Measurements from ENCODE around the gene ACIN1. TPM values are rescaled to one million over a fixed set of nuclear protein-coding genes. Genes with fewer than 3 reads are reported as not detected.

The ACIN1 gene
- total RNA-seq, 2 experiments from 2014 or later = 282 to 288 TPM

GRCh38 chr14:23068789-23069412 lies 26.0 kb downstream of the ACIN1 start:
- peak overlapping the region; percentile 63 for H3K27ac Mint-ChIP-seq
- peaks cover 49% of the 10 kb centered on the region for H3K4me1 Mint-ChIP-seq (ENCODE audit: low read depth)
- intact Hi-C loops (cut with DNase I, micrococcal nuclease) = loop anchor here in 1 of 2 experiments (1.0 kb wide), 2 partner anchors 40 to 118 kb away; no protein-coding TSS in a partner anchor
- ChIA-PET POLR2A (interaction anchor here (1.0 to 2.0 kb wide), 9 partner anchors 11 to 311 kb away, joined by 3 to 22 read pairs (median 5); partner anchors contain the start of genes ACIN1, C14orf119, CDH24 and PABPN1), CTCF (interaction anchor here (0.6 to 2.0 kb wide), 51 partner anchors 9 to 502 kb away, joined by 3 to 27 read pairs (median 4); partner anchors contain the start of genes ACIN1, AJUBA, C14orf119 and HAUS4)
- H3K27me3 Mint-ChIP-seq = no peaks in the 10 kb centered on the region
- no peak overlapping the region for H3K4me3 ChIP-seq (ENCODE audit: low read length)
- DNase-seq (peak; percentile 54 to 90 (median 65)), ATAC-seq (ENCODE audit: poor library complexity) (peak; percentile 73)
- H3K27me3 ChIP-seq (ENCODE audit: control insufficient read depth in 1 of 2, insufficient read depth in 2 of 2, low read length in 2 of 2) = no peaks in the 10 kb centered on the region
- peaks cover 69% of the 10 kb centered on the region for H3K36me3 ChIP-seq (ENCODE audit: insufficient read depth, low read length)
- no peak overlapping the region for H3K27ac ChIP-seq (ENCODE audit: low read depth in 1 of 2, low read length in 2 of 2)
- peaks cover 67% of the 10 kb centered on the region for H3K36me3 Mint-ChIP-seq (ENCODE audit: low read depth)
- peak overlapping the region; percentile 78 for H3K4me3 Mint-ChIP-seq
- H3K4me1 ChIP-seq (ENCODE audit: insufficient read depth, low read length) = peaks cover 36% of the 10 kb centered on the region
- no peaks in the 10 kb centered on the region for H3K9me3 Mint-ChIP-seq
- peak; percentile 97 for TF ChIP-seq CTCF (IDR thresholded peaks at IDR 0.05)
- no peaks in the 10 kb centered on the region for H3K9me3 ChIP-seq (ENCODE audit: control insufficient read depth in 1 of 2, insufficient read depth in 1 of 2, low read length in 2 of 2)

GRCh38 chr14:23067847-23068788 lies 26.8 kb downstream of the ACIN1 start:
- CTCF ChIA-PET = interaction anchor here (0.6 to 2.0 kb wide), 48 partner anchors 8 to 501 kb away, joined by 3 to 27 read pairs (median 4); partner anchors contain the start of genes ACIN1, AJUBA, C14orf119 and HAUS4
- Histone ChIP-seq H3K27me3 (ENCODE audit: control insufficient read depth in 1 of 2, insufficient read depth in 2 of 2, low read length in 2 of 2) (no peaks in the 10 kb centered on the region), H3K4me3 (ENCODE audit: low read length) (no peak overlapping the region), H3K4me1 (ENCODE audit: insufficient read depth, low read length) (peaks cover 36% of the 10 kb centered on the region), H3K27ac (ENCODE audit: low read depth in 1 of 2, low read length in 2 of 2) (no peak overlapping the region), H3K36me3 (ENCODE audit: insufficient read depth, low read length) (peaks cover 75% of the 10 kb centered on the region), H3K9me3 (ENCODE audit: control insufficient read depth in 1 of 2, insufficient read depth in 1 of 2, low read length in 2 of 2) (no peaks in the 10 kb centered on the region)
- DNase-seq (peak in 1 of 14 experiments; percentile 34), ATAC-seq (ENCODE audit: poor library complexity) (no peak)
- no peak for TF ChIP-seq CTCF (IDR thresholded peaks at IDR 0.05)
- Mint-ChIP-seq H3K9me3 (no peaks in the 10 kb centered on the region), H3K4me3 (no peak overlapping the region), H3K36me3 (ENCODE audit: low read depth) (peaks cover 73% of the 10 kb centered on the region), H3K27ac (peak overlapping the region; percentile 63), H3K4me1 (ENCODE audit: low read depth) (peaks cover 49% of the 10 kb centered on the region), H3K27me3 (no peaks in the 10 kb centered on the region)
- POLR2A ChIA-PET = interaction anchor here (1.0 to 2.0 kb wide), 9 partner anchors 10 to 312 kb away, joined by 3 to 22 read pairs (median 5); partner anchors contain the start of genes ACIN1, C14orf119, CDH24 and PABPN1
- intact Hi-C loops (cut with DNase I, micrococcal nuclease) = no loop called here
